Sigmoid colon (tissue), 7 donors: Measurements from ENCODE around the gene FHOD3. TPM values are rescaled to one million over a fixed set of nuclear protein-coding genes. Genes with fewer than 3 reads are reported as not detected.

Experiments
- DNase-seq: peaks from one replicate; pipeline ENCODE4 v3.0.0-alpha.2; 2019
- H3K27ac ChIP-seq, 4 donors: fragments of 200-600 bp; sonication (generic); one replicate each; pipeline ENCODE4 v1.5.1; 2016 to 2019; ENCODE audit warnings: mild to moderate bottlenecking in 1 of 4
- H3K27me3 ChIP-seq, 3 donors: fragments of 200-600 bp; sonication (generic); one replicate each; pipeline ENCODE4 v1.5.1; 2019; ENCODE audit warnings: mild to moderate bottlenecking in 1 of 3
- H3K36me3 ChIP-seq, 4 donors: fragments of 200-600 bp; sonication (generic); one replicate each; pipeline ENCODE4 v1.5.1; 2016 to 2019
- H3K4me1 ChIP-seq, 4 donors: fragments of 200-600 bp; sonication (generic); one replicate each; pipeline ENCODE4 v1.5.1; 2017 to 2019
- H3K4me3 ChIP-seq, 4 donors: fragments of 200-600 bp; sonication (generic); one replicate each; pipeline ENCODE4 v1.5.1; 2017 to 2019; ENCODE audit warnings: mild to moderate bottlenecking in 2 of 4, moderate library complexity in 1 of 4
- H3K9me3 ChIP-seq, 4 donors: fragments of 200-600 bp in 3 of 4; sonication (generic) in 3 of 4; one replicate each; pipeline versions ENCODE4 v1.5.1 to v1.6.1; 2013 to 2019
- EP300 ChIP-seq, 4 donors: sonication (generic); formaldehyde crosslinking; IDR thresholded peaks; one replicate each; pipeline ENCODE4 v1.6.1; 2017; ENCODE audit warnings: antibody characterized with exemption in 4 of 4
- POLR2A ChIP-seq, 2 donors: fragments of 450-650 bp; IDR thresholded peaks; one replicate each; pipeline ENCODE4 v1.6.1; 2016; ENCODE audit warnings: antibody characterized with exemption in 2 of 2, mild to moderate bottlenecking in 2 of 2, moderate library complexity in 2 of 2
- POLR2AphosphoS5 ChIP-seq, 4 donors: sonication (generic); formaldehyde crosslinking; IDR thresholded peaks; one replicate each; pipeline ENCODE4 v1.6.1; 2017; ENCODE audit warnings: antibody characterized with exemption in 4 of 4
- WGBS, 2 donors: extraction: QIAGEN DNeasy Blood & Tissue Kit; methylation state at CpG; one replicate each; pipeline ENCODE4 v1.1.7; 2013; 5-methylcytosine and 5-hydroxymethylcytosine counted together
- intact Hi-C: fragments of 100-400 bp; cut with DNase I; formaldehyde crosslinking; loops from one replicate; pipeline ENCODE4 v1.15.1; 2023
- polyA plus RNA-seq, 3 donors: library from polyadenylated mRNA; stranded (reverse); fragments of 200-250 nt; gene quantifications; one replicate each; pipeline ENCODE4 v1.2.3, GENCODE V29; 2013
- total RNA-seq, 4 donors: library from RNA; depleted of rRNA; stranded (reverse); fragments of >200 nt; gene quantifications; one replicate each; pipeline ENCODE4 v1.1.0, GENCODE V29; 2016
- TF ChIP-seq, protein P1 (sequence below), 4 experiments: fragments of 450-650 bp in 3 of 4; fragments of 200-600 bp in 1 of 4; IDR thresholded peaks; one replicate each; pipeline ENCODE4 v1.5.1; 2016 to 2019; ENCODE audit warnings: antibody characterized with exemption in 4 of 4, mild to moderate bottlenecking in 3 of 4, moderate library complexity in 2 of 4
- donor health status: healthy with polysubstance abuse.
- donor health status: Bipolar disorder and iron deficiency.
- donor health status: healthy.

Gene FHOD3
- total and polyA plus RNA-seq, 7 donors = 1.2 to 24.9 (median 9.5) TPM

DNA sequence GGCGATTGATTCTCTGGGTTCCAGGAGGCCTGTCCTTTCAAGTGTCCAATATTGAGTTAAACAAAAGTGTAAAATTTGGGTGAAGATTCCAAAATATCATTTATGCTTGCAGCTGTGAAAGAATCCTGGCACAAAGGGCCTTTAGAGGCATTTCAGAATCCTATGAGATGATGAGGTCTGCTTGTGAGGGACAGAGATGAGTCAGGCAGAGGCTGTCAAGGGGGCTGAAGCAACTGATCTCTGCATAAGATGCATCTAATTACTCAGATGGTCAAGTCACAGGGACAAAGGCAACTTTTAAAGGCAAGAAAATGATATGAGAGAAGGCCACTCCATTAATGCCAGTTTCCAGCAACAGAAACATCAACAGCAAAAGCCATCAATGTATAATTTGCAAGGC is 78.8 kb downstream of the FHOD3 start:
- H3K36me3 ChIP-seq = no peaks in the 10 kb centered on the region
- no peaks in the 10 kb centered on the region for H3K27me3 ChIP-seq
- intact Hi-C loops = no loop called here
- no peak for DNase-seq
- H3K4me3 ChIP-seq = no peak overlapping the region
- 90 to 94% methylated on average over 1 of the region's 1 CpG for WGBS, 2 donors
- no peak for TF ChIP-seq POLR2AphosphoS5 (IDR thresholded peaks at IDR 0.05)
- no peak for TF ChIP-seq EP300 (IDR thresholded peaks at IDR 0.05)
- TF ChIP-seq, protein P1, sequence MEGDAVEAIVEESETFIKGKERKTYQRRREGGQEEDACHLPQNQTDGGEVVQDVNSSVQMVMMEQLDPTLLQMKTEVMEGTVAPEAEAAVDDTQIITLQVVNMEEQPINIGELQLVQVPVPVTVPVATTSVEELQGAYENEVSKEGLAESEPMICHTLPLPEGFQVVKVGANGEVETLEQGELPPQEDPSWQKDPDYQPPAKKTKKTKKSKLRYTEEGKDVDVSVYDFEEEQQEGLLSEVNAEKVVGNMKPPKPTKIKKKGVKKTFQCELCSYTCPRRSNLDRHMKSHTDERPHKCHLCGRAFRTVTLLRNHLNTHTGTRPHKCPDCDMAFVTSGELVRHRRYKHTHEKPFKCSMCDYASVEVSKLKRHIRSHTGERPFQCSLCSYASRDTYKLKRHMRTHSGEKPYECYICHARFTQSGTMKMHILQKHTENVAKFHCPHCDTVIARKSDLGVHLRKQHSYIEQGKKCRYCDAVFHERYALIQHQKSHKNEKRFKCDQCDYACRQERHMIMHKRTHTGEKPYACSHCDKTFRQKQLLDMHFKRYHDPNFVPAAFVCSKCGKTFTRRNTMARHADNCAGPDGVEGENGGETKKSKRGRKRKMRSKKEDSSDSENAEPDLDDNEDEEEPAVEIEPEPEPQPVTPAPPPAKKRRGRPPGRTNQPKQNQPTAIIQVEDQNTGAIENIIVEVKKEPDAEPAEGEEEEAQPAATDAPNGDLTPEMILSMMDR (IDR thresholded peaks at IDR 0.05) = no peak
- no peak for TF ChIP-seq POLR2A (IDR thresholded peaks at IDR 0.05)
- no peaks in the 10 kb centered on the region for H3K9me3 ChIP-seq
- H3K27ac ChIP-seq = no peak overlapping the region
- no peaks in the 10 kb centered on the region for H3K4me1 ChIP-seq

DNA sequence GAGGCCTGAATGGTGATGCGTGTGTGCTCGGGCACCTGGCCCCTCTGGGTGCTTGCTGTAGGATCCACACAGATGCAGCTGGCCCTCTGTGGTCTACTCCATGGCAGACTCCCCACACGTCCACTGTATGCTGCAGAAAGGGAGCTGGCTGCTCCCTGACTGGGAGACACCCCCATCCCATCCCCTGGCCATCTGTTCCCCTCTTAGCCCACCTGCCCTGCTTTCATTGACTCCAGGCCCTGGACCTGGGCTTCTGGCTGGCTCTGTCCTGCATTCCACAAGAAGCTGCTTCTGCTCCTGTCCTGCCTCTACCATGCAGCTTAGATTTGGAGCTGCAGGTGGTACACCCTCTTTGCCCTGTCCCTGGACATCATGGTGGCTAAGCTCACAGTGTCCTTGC is 80.1 kb downstream of the FHOD3 start:
- Histone ChIP-seq H3K9me3 (no peaks in the 10 kb centered on the region), H3K36me3 (no peaks in the 10 kb centered on the region), H3K4me3 (no peak overlapping the region), H3K27ac (no peak overlapping the region), H3K4me1 (no peaks in the 10 kb centered on the region), H3K27me3 (no peaks in the 10 kb centered on the region)
- WGBS, 2 donors = 88 to 89% methylated on average over 3 of the region's 3 CpGs
- DNase-seq = no peak
- TF ChIP-seq POLR2A (IDR thresholded peaks at IDR 0.05) (no peak), POLR2AphosphoS5 (IDR thresholded peaks at IDR 0.05) (no peak), EP300 (IDR thresholded peaks at IDR 0.05) (no peak)
- TF ChIP-seq, protein P1 (IDR thresholded peaks at IDR 0.05) = no peak
- intact Hi-C loops = no loop called here

DNA sequence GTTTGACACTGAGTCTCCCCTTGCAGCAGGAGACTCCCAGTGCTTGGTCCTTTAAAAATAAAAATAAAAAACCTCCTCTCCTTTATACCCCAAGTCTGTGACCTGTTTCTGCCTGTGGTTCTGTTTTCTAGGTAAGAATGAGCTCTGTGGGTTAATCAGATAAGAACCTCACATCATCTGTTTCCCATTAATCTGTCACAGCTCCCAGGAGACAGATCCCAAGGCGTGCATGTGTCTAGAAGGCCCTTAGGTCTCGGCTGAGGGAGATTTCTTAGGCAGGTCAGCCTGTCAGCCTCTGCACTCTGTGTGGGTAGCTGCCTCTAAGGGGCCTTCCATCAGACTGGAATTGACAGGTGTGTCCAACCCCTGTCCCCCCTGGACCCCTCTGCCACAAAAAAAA is 80.7 kb downstream of the FHOD3 start:
- Histone ChIP-seq H3K27me3 (no peaks in the 10 kb centered on the region), H3K36me3 (no peaks in the 10 kb centered on the region), H3K4me1 (no peaks in the 10 kb centered on the region), H3K4me3 (no peak overlapping the region), H3K27ac (no peak overlapping the region), H3K9me3 (no peaks in the 10 kb centered on the region)
- intact Hi-C loops = no loop called here
- no peak for TF ChIP-seq EP300 (IDR thresholded peaks at IDR 0.05)
- WGBS, 2 donors = 81 to 91% methylated on average over 2 of the region's 2 CpGs
- DNase-seq = no peak

DNA sequence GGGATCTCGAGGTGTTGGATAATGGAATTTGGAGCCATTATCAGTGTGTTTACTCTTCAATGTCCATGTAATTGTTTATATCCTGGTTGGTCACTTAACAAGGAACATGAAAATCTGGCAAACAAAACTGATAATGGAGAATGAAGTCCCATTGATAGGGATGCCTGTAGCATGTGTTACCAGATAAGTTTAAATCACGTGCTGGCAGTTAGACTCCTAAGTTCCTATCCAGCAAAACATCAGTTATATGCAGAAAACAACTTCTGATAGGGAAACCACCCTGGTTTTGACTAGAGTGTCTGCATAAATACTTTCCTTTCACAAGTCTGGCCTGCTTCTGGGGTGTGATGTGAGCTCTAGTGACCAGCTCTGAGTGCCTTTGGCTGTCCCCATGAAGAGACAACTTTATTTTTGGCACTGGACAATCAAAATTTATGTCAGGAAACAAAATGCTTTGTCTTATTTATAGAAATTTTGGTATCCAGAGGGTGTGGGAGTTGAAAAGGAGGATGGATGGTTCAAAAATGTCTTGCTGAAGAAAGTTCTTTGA is 82.0 kb downstream of the FHOD3 start:
- no peaks in the 10 kb centered on the region for H3K9me3 ChIP-seq
- H3K4me1 ChIP-seq = no peaks in the 10 kb centered on the region
- H3K4me3 ChIP-seq = no peak overlapping the region
- no peak for DNase-seq
- TF ChIP-seq POLR2A (IDR thresholded peaks at IDR 0.05) (no peak), POLR2AphosphoS5 (IDR thresholded peaks at IDR 0.05) (no peak)
- H3K27ac ChIP-seq = no peak overlapping the region
- intact Hi-C loops = no loop called here
- no peaks in the 10 kb centered on the region for H3K27me3 ChIP-seq
- H3K36me3 ChIP-seq = no peaks in the 10 kb centered on the region
- 71 to 73% methylated on average over 2 of the region's 2 CpGs for WGBS, 2 donors

DNA sequence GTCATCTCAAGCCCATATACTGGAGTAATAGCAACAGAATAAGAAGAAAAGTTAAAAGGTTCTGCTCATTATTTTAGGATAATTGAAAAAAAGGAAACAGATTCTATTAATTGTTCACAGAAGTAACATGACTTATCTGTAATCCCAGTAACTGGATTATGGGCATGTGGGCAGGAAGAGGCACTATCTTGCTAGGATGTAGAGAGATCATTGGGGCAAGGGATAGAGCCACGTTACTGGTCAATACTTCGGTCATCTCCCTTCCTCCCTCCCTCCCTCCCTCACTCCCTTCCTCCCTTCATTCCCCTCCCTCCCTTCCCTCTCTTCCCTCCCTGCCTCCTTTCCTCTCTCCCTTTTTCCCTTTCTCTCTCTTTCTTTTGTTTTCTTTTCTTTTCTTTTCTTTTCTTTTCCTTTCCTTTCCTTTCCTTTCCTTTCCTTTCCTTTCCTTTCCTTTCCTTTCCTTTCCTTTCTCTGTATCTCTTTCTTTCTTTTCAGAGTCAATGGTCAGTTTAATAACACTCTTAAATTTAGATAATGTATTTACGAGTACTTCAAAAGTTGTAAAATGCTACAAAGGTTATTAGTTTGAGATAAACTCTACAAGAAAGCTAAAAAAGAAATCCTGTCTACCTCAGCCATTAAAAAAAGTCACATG is 82.8 kb downstream of the FHOD3 start:
- Histone ChIP-seq H3K4me1 (no peaks in the 10 kb centered on the region), H3K4me3 (no peak overlapping the region), H3K9me3 (no peaks in the 10 kb centered on the region), H3K27ac (no peak overlapping the region), H3K36me3 (no peaks in the 10 kb centered on the region), H3K27me3 (no peaks in the 10 kb centered on the region)
- TF ChIP-seq EP300 (IDR thresholded peaks at IDR 0.05) = no peak
- no peak for TF ChIP-seq POLR2A (IDR thresholded peaks at IDR 0.05)
- no peak for TF ChIP-seq POLR2AphosphoS5 (IDR thresholded peaks at IDR 0.05)
- TF ChIP-seq, protein P1 (IDR thresholded peaks at IDR 0.05) = no peak
- no peak for DNase-seq
- intact Hi-C loops = no loop called here
- WGBS, 2 donors = 78 to 85% methylated on average over 3 of the region's 3 CpGs

DNA sequence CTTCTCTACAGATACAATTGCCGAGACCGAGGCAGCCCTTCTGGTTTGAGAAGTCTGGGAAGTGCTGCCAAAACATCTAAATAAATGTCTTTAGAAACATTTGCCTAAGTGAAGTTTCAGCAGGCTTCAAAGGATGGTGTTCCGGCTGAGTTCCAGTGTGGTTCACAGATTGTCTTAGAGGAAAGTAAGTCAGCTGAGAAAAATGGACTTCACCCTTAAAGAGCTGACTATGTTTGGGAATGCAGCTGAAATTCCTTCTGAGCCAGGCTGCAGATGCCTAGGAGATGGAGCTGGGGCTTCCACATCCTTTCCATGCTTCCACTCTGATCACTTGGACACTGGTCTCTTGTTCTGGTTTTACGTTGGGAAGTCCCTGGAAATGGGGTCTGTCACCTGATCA is 83.6 kb downstream of the FHOD3 start:
- no peak overlapping the region for H3K4me3 ChIP-seq
- no peak overlapping the region for H3K27ac ChIP-seq
- TF ChIP-seq, protein P1 (IDR thresholded peaks at IDR 0.05) = no peak
- no peak for TF ChIP-seq EP300 (IDR thresholded peaks at IDR 0.05)
- no peak for TF ChIP-seq POLR2A (IDR thresholded peaks at IDR 0.05)
- no peak for TF ChIP-seq POLR2AphosphoS5 (IDR thresholded peaks at IDR 0.05)
- no peaks in the 10 kb centered on the region for H3K9me3 ChIP-seq
- DNase-seq = no peak
- intact Hi-C loops = no loop called here
- WGBS, 2 donors = 85 to 88% methylated on average over 4 of the region's 4 CpGs
- H3K27me3 ChIP-seq = no peaks in the 10 kb centered on the region
- H3K36me3 ChIP-seq = no peaks in the 10 kb centered on the region
- H3K4me1 ChIP-seq = no peaks in the 10 kb centered on the region
